Omental fat pad (tissue), 4 donors: Measurements from ENCODE around the gene PXT1. TPM values are rescaled to one million over a fixed set of nuclear protein-coding genes. Genes with fewer than 3 reads are reported as not detected.

Experiments used
- ATAC-seq: fragments of 150-250 bp; one replicate; pipeline ENCODE4 v1.9.1; 2016; ENCODE audit warnings: mild to moderate bottlenecking, moderate library complexity; ENCODE audit not compliant: low FRiP score
- DNase-seq: peaks from one replicate; pipeline ENCODE4 v3.0.0-alpha.2; 2019; ENCODE audit warnings: low spot score
- CTCF ChIP-seq, 3 donors: fragments of 450-650 bp; IDR thresholded peaks; one replicate each; pipeline ENCODE4 v1.5.1; 2016 to 2017; ENCODE audit warnings: antibody characterized with exemption in 3 of 3, mild to moderate bottlenecking in 3 of 3, moderate library complexity in 2 of 3
- total RNA-seq, 4 donors: library from RNA; depleted of rRNA; stranded (reverse); fragments of >200 nt; gene quantifications; one replicate each; pipeline ENCODE4 v1.1.0, GENCODE V29; 2016

Gene PXT1
- total RNA-seq, 4 donors from 2014 or later = not detected

- TF ChIP-seq CTCF (IDR thresholded peaks at IDR 0.05) = no peak
- DNase-seq (no peak), ATAC-seq (no peak)
These were observed 93.4 kb downstream of the PXT1 start for GRCh38 chr6:36349240-36349639.

DNA sequence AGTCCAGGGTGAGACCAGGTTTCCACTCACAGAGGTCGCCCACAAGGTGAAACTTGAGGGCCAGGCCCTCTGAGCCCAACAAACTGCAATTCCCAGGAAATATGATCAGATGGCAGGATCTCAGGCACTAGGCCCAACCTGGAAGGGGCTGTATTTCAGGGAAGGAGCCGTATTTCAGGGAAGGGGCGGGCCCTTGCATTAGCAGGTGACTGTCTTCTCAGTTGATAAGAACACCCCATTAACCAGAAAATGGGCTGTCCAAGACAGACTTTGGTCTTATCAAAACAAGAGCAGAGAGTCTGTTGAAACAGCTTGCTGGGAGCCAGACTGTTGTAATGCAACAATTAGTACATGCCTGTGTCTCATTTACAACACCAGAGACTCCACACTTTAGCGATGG, 95.0 kb downstream of the PXT1 start:
- no peak for TF ChIP-seq CTCF (IDR thresholded peaks at IDR 0.05)
- no peak for DNase-seq
- peak; percentile 13 for ATAC-seq

DNA sequence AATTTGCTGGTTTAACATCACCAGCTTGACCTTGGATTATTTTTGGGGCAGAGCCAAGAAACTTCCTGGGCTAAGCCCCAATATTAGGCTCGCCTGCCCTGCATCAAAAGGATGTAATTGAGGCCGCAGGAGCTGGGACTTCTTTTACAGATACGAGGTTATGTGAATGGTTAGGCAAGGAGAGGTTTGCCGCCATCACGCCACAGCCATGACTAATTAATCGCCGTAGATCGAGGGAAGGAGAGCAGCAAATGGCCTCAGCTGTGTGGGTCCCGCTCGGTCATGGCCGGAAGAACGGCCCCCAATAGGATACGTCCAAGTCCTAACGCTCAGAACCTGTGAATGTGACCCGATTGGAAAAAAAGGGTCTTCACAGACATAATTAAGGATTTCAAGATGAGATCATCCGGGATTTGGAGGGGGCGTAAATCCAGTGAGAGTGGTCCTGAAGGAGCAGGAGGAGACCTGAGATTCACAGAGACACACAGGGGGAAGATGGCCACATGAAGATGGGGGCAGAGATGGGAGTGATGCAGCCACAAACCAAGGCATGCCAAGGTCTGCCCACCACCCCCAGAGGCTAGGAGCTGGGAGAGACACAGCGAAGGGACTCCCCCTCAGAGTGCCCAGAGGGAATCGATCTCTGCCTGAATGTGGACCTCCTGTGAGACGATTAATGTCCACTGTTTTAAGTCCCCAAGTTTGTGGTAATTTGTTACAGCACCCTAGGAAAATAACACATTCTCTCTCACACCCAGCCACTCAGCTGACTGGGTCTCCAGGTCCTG, 96.0 kb downstream of the PXT1 start:
- TF ChIP-seq CTCF (IDR thresholded peaks at IDR 0.05) = no peak
- DNase-seq = no peak
- no peak for ATAC-seq

DNA sequence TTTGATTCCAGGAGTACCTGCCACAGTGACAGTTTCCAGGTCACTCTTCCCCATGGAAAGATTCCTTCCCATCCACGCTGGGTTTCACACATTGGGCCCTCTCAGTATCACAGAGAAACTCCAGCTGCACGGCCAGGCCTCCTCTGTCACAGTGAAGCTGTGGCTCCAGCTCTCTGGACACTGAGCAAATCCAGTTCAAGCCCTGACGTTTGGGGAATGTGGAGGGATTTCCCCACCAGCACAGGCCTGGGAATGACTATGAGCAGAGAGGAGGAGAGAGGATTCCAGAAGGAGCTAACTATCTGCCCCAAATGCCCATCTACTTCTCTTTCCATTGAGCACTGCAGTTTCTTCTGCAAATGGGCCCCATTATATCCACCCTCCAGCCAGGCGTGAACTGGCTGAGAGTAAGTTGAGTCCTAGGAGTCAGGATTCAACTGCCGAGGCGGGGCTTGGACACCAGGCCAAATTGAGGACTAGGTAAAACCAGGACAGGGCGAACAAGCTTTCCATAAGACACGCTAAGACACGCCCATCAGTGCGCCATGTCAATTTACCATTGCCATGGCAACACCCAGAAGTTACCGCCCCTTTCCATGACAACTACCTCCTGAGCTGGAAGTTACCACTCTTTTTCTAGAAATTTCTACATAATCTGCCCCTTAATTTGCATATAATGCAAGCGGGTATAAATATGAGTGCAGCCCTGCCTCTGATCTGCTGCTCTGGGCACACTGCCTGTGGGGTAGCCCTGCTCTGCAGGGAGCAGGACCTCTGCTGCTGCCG, 96.8 kb downstream of the PXT1 start:
- DNase-seq = no peak
- ATAC-seq = no peak
- TF ChIP-seq CTCF (IDR thresholded peaks at IDR 0.05) = no peak

GRCh38 chr6:36343109-36343680, 99.5 kb downstream of the PXT1 start:
- DNase-seq = no peak
- ATAC-seq = no peak

More at GRCh38 chr6:36343109-36343680, 99.5 kb downstream of the PXT1 start:
- no peak for TF ChIP-seq CTCF (IDR thresholded peaks at IDR 0.05)
